ENCODE data around the gene EDA. TPM values are rescaled to one million over a fixed set of nuclear protein-coding genes. Genes with fewer than 3 reads are reported as not detected.
"Not testable (repeated sequence)": the region's sequence is repeated elsewhere in the genome, so short reads cannot be mapped to it uniquely, and the experiment has no call there.

The EDA gene
- total RNA-seq, 2 donors from 2014 or later: 4.0 to 4.7 TPM

- H3K4me1 ChIP-seq: no peaks in the 10 kb centered on the region
- H3K27me3 ChIP-seq: no peaks in the 10 kb centered on the region
- no peak overlapping the region for H3K4me3 ChIP-seq
- no peaks in the 10 kb centered on the region for H3K9me3 ChIP-seq
- ATAC-seq (no peak), DNase-seq (no peak)
- TF ChIP-seq, protein P1, sequence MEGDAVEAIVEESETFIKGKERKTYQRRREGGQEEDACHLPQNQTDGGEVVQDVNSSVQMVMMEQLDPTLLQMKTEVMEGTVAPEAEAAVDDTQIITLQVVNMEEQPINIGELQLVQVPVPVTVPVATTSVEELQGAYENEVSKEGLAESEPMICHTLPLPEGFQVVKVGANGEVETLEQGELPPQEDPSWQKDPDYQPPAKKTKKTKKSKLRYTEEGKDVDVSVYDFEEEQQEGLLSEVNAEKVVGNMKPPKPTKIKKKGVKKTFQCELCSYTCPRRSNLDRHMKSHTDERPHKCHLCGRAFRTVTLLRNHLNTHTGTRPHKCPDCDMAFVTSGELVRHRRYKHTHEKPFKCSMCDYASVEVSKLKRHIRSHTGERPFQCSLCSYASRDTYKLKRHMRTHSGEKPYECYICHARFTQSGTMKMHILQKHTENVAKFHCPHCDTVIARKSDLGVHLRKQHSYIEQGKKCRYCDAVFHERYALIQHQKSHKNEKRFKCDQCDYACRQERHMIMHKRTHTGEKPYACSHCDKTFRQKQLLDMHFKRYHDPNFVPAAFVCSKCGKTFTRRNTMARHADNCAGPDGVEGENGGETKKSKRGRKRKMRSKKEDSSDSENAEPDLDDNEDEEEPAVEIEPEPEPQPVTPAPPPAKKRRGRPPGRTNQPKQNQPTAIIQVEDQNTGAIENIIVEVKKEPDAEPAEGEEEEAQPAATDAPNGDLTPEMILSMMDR (IDR thresholded peaks at IDR 0.05): no peak
- TF ChIP-seq POLR2A (IDR thresholded peaks at IDR 0.05): no peak
- 94 to 100% methylated on average over 1 to 3 of the region's 4 CpGs for WGBS, 2 donors
- H3K36me3 ChIP-seq (replicated peaks in 1 of 2; ENCODE audit: insufficient read depth in 1 of 2, low read depth in 2 of 2): no peaks in the 10 kb centered on the region
- intact Hi-C loops (cut with DNase I): no loop called here
- H3K27ac ChIP-seq: no peak overlapping the region
Measured at GRCh38 chrX:69815519-69815918, 199.6 kb downstream of the EDA start.

DNA sequence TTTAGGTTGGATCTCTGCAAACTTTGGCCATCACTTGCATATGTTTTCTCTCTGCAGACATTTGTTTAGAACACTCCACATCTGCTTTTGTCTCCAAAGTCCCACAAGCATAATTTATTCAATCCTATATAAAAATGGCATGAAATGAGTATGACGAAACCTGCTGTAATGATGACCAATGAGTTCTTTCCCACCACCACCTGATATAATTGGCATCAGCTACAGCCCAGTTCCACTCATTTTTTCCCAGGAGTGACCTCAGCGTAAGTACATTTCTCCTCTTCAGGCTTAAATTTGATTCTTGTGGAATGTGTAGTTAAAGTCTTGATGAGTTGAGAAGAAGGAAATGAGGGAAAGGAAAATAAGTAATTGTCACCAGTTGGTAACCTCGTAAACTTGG lies 228.7 kb downstream of the EDA start:
- Histone ChIP-seq H3K9me3 (no peaks in the 10 kb centered on the region), H3K27me3 (no peaks in the 10 kb centered on the region), H3K4me1 (no peaks in the 10 kb centered on the region), H3K36me3 (replicated peaks in 1 of 2; ENCODE audit: insufficient read depth in 1 of 2, low read depth in 2 of 2) (no peaks in the 10 kb centered on the region), H3K4me3 (no peak overlapping the region), H3K27ac (no peak overlapping the region)
- WGBS, 2 donors: 88 to 100% methylated on average over 3 of the region's 3 CpGs
- TF ChIP-seq, protein P1 (IDR thresholded peaks at IDR 0.05): no peak
- no peak for TF ChIP-seq POLR2A (IDR thresholded peaks at IDR 0.05)
- ATAC-seq: no peak
- no peak for DNase-seq
- intact Hi-C loops (cut with DNase I): no loop called here

- H3K27ac ChIP-seq; H3K36me3 ChIP-seq (replicated peaks in 1 of 2; ENCODE audit: insufficient read depth in 1 of 2, low read depth in 2 of 2); DNase-seq; H3K4me1 ChIP-seq; H3K4me3 ChIP-seq; ATAC-seq; intact Hi-C loops (cut with DNase I); H3K9me3 ChIP-seq; H3K27me3 ChIP-seq: not testable (repeated sequence)
Measured at GRCh38 chrX:69859999-69860398, 244.1 kb downstream of the EDA start.

DNA sequence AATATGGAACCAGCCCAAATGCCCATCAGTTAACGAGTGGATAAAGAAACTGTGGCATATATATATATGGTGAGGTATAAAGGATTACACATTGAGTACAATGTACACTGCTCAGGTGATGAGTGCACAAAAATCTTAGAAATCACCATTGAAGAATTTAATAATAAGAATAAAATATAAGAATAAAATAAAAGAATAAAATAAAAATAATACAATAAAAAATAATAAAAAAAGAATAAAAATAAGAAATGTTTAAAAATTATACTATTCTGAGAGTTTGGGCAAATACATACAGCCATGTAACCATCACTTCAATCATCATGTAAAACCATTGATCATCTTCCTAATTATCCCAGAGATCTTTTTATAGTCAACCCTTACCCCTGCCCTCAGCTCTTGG lies 260.3 kb downstream of the EDA start:
- Histone ChIP-seq H3K9me3 (no peaks in the 10 kb centered on the region), H3K4me1 (no peaks in the 10 kb centered on the region), H3K27me3 (no peaks in the 10 kb centered on the region), H3K36me3 (replicated peaks in 1 of 2; ENCODE audit: insufficient read depth in 1 of 2, low read depth in 2 of 2) (no peaks in the 10 kb centered on the region), H3K4me3 (no peak overlapping the region), H3K27ac (no peak overlapping the region)
- ATAC-seq: no peak
- intact Hi-C loops (cut with DNase I): no loop called here
- no peak for DNase-seq
- WGBS, 2 donors: 100% methylated on average over 1 of the region's 1 CpG
- TF ChIP-seq, protein P1 (IDR thresholded peaks at IDR 0.05): no peak
- TF ChIP-seq POLR2A (IDR thresholded peaks at IDR 0.05): no peak

- no peak overlapping the region for H3K4me3 ChIP-seq
- ATAC-seq (no peak), DNase-seq (no peak)
- no peak overlapping the region for H3K27ac ChIP-seq
- H3K27me3 ChIP-seq: no peaks in the 10 kb centered on the region
- no peaks in the 10 kb centered on the region for H3K4me1 ChIP-seq
- intact Hi-C loops (cut with DNase I): no loop called here
- H3K9me3 ChIP-seq: no peaks in the 10 kb centered on the region
- TF ChIP-seq POLR2A (IDR thresholded peaks at IDR 0.05): no peak
- TF ChIP-seq, protein P1 (IDR thresholded peaks at IDR 0.05): no peak
- H3K36me3 ChIP-seq (replicated peaks in 1 of 2; ENCODE audit: insufficient read depth in 1 of 2, low read depth in 2 of 2): no peaks in the 10 kb centered on the region
- WGBS, 2 donors: 90 to 93% methylated on average over 1 of the region's 1 CpG
Measured at GRCh38 chrX:69884210-69884609, 268.3 kb downstream of the EDA start.

All from body of pancreas (tissue), 4 donors.